ENCODE results near the gene SETBP1. TPM values are rescaled to one million over a fixed set of nuclear protein-coding genes. Genes with fewer than 3 reads are reported as not detected.

SETBP1 gene
- total RNA-seq, 1 donor from 2014 or later, result 12.4 TPM

GRCh38 chr18:44767807-44768206 lies 87.1 kb downstream of the SETBP1 start:
- Histone ChIP-seq H3K27me3 (ENCODE audit: insufficient read depth, low read length) (no peaks in the 10 kb centered on the region), H3K79me2 (ENCODE audit: insufficient read depth, low read length) (no peaks in the 10 kb centered on the region), H3K9ac (ENCODE audit: low read length) (no peak overlapping the region), H3K9me3 (ENCODE audit: insufficient read depth, low read depth, low read length) (no peaks in the 10 kb centered on the region), H2AFZ (ENCODE audit: low read depth, low read length) (no peak overlapping the region), H3K4me1 (ENCODE audit: insufficient read depth, low read length) (no peaks in the 10 kb centered on the region), H3K27ac (ENCODE audit: low read depth, low read length) (no peak overlapping the region), H3K4me2 (ENCODE audit: low read length) (no peak overlapping the region), H4K20me1 (ENCODE audit: insufficient read depth, low read length) (no peaks in the 10 kb centered on the region), H3K36me3 (ENCODE audit: insufficient read depth, low read length) (no peaks in the 10 kb centered on the region), H3K4me3 (ENCODE audit: insufficient read depth, low read depth, low read length) (no peak overlapping the region)
- Mint-ChIP-seq H3K9me3 (ENCODE audit: unreplicated experiment) (no peaks in the 10 kb centered on the region), H3K27me3 (ENCODE audit: low read depth, unreplicated experiment) (peaks cover 2% of the 10 kb centered on the region), H3K4me3 (ENCODE audit: unreplicated experiment) (no peak overlapping the region), H3K36me3 (ENCODE audit: low read depth, unreplicated experiment) (peaks cover 4% of the 10 kb centered on the region), H3K27ac (ENCODE audit: unreplicated experiment) (no peak overlapping the region), H3K4me1 (ENCODE audit: low read depth, unreplicated experiment) (peaks cover 7% of the 10 kb centered on the region)
- FAIRE-seq (no peak), DNase-seq (ENCODE audit: low read depth) (no peak)
- TF ChIP-seq, protein P1, sequence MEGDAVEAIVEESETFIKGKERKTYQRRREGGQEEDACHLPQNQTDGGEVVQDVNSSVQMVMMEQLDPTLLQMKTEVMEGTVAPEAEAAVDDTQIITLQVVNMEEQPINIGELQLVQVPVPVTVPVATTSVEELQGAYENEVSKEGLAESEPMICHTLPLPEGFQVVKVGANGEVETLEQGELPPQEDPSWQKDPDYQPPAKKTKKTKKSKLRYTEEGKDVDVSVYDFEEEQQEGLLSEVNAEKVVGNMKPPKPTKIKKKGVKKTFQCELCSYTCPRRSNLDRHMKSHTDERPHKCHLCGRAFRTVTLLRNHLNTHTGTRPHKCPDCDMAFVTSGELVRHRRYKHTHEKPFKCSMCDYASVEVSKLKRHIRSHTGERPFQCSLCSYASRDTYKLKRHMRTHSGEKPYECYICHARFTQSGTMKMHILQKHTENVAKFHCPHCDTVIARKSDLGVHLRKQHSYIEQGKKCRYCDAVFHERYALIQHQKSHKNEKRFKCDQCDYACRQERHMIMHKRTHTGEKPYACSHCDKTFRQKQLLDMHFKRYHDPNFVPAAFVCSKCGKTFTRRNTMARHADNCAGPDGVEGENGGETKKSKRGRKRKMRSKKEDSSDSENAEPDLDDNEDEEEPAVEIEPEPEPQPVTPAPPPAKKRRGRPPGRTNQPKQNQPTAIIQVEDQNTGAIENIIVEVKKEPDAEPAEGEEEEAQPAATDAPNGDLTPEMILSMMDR (IDR thresholded peaks at IDR 0.05; ENCODE audit: insufficient read depth, low read depth, low read length), result no peak
- no peak for TF ChIP-seq EZH2 (IDR thresholded peaks at IDR 0.05; ENCODE audit: insufficient read depth, low read length)

DNA sequence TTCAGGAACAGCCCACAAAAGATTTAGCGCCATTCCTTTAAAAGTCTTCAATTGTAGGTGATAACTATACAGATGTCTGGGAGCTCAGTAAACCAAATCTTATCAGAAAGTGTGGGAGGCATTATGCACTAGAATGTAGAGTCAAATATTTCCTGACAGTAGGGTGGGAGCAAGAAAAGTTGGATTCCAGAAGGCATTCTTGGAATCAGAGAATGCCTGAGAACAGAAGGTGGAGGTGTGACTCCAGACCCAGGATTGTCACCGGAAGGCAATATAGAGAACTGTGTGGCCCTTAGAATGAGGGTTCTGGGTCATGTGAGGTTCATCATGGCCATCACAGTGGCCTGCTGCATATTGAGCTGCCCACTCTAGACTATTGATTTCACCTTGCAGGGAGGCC lies 90.0 kb downstream of the SETBP1 start:
- Mint-ChIP-seq H3K27me3 (ENCODE audit: low read depth, unreplicated experiment) (peaks cover 2% of the 10 kb centered on the region), H3K9me3 (ENCODE audit: unreplicated experiment) (peaks cover 1% of the 10 kb centered on the region), H3K27ac (ENCODE audit: unreplicated experiment) (no peak overlapping the region), H3K4me3 (ENCODE audit: unreplicated experiment) (no peak overlapping the region), H3K4me1 (ENCODE audit: low read depth, unreplicated experiment) (peaks cover 7% of the 10 kb centered on the region), H3K36me3 (ENCODE audit: low read depth, unreplicated experiment) (peaks cover 4% of the 10 kb centered on the region)
- DNase-seq (ENCODE audit: low read depth) (no peak), FAIRE-seq (no peak)
- Histone ChIP-seq H3K4me1 (ENCODE audit: insufficient read depth, low read length) (no peaks in the 10 kb centered on the region), H3K9ac (ENCODE audit: low read length) (no peak overlapping the region), H3K27ac (ENCODE audit: low read depth, low read length) (no peak overlapping the region), H3K79me2 (ENCODE audit: insufficient read depth, low read length) (no peaks in the 10 kb centered on the region), H3K4me2 (ENCODE audit: low read length) (no peak overlapping the region), H2AFZ (ENCODE audit: low read depth, low read length) (no peak overlapping the region), H3K36me3 (ENCODE audit: insufficient read depth, low read length) (no peaks in the 10 kb centered on the region), H3K9me3 (ENCODE audit: insufficient read depth, low read depth, low read length) (no peaks in the 10 kb centered on the region), H3K4me3 (ENCODE audit: insufficient read depth, low read depth, low read length) (no peak overlapping the region), H3K27me3 (ENCODE audit: insufficient read depth, low read length) (no peaks in the 10 kb centered on the region), H4K20me1 (ENCODE audit: insufficient read depth, low read length) (no peaks in the 10 kb centered on the region)
- no peak for TF ChIP-seq EZH2 (IDR thresholded peaks at IDR 0.05; ENCODE audit: insufficient read depth, low read length)
- TF ChIP-seq, protein P1 (IDR thresholded peaks at IDR 0.05; ENCODE audit: insufficient read depth, low read depth, low read length), result no peak

- no peaks in the 10 kb centered on the region for H3K36me3 Mint-ChIP-seq (ENCODE audit: low read depth, unreplicated experiment)
- H3K4me1 ChIP-seq (ENCODE audit: insufficient read depth, low read length), result no peaks in the 10 kb centered on the region
- H3K27me3 ChIP-seq (ENCODE audit: insufficient read depth, low read length), result no peaks in the 10 kb centered on the region
- H3K27me3 Mint-ChIP-seq (ENCODE audit: low read depth, unreplicated experiment), result peaks cover 2% of the 10 kb centered on the region
- no peak overlapping the region for H3K4me3 ChIP-seq (ENCODE audit: insufficient read depth, low read depth, low read length)
- no peak for TF ChIP-seq EZH2 (IDR thresholded peaks at IDR 0.05; ENCODE audit: insufficient read depth, low read length)
- TF ChIP-seq, protein P1 (IDR thresholded peaks at IDR 0.05; ENCODE audit: insufficient read depth, low read depth, low read length), result no peak
- DNase-seq (ENCODE audit: low read depth) (no peak), FAIRE-seq (no peak)
- no peak overlapping the region for H3K27ac ChIP-seq (ENCODE audit: low read depth, low read length)
- H3K27ac Mint-ChIP-seq (ENCODE audit: unreplicated experiment), result no peak overlapping the region
- H3K4me2 ChIP-seq (ENCODE audit: low read length), result no peak overlapping the region
- no peak overlapping the region for H3K4me3 Mint-ChIP-seq (ENCODE audit: unreplicated experiment)
- H3K79me2 ChIP-seq (ENCODE audit: insufficient read depth, low read length), result no peaks in the 10 kb centered on the region
- H3K36me3 ChIP-seq (ENCODE audit: insufficient read depth, low read length), result no peaks in the 10 kb centered on the region
- no peaks in the 10 kb centered on the region for H4K20me1 ChIP-seq (ENCODE audit: insufficient read depth, low read length)
- H3K9ac ChIP-seq (ENCODE audit: low read length), result no peak overlapping the region
- peaks cover 7% of the 10 kb centered on the region for H3K4me1 Mint-ChIP-seq (ENCODE audit: low read depth, unreplicated experiment)
- H2AFZ ChIP-seq (ENCODE audit: low read depth, low read length), result no peak overlapping the region
- peaks cover 1% of the 10 kb centered on the region for H3K9me3 Mint-ChIP-seq (ENCODE audit: unreplicated experiment)
- no peaks in the 10 kb centered on the region for H3K9me3 ChIP-seq (ENCODE audit: insufficient read depth, low read depth, low read length)
Measured at GRCh38 chr18:44771572-44771955, 90.9 kb downstream of the SETBP1 start.

Measured in astrocyte (in vitro differentiated cells and primary cell).